GM21529 (cell line): ENCODE results near the gene FRMD4A.
"Not testable (repeated sequence)": the region's sequence is repeated elsewhere in the genome, so short reads cannot be mapped to it uniquely, and the experiment has no call there.

Experiments used
- ATAC-seq: cut with Tn5 transposase; IDR thresholded peaks from one replicate; pipeline ENCODE4 v1.9.1; 2021; ENCODE audit not compliant: unreplicated experiment

FRMD4A gene

GRCh38 chr10:13771992-13772391 is 558.7 kb downstream of the FRMD4A start:
- ATAC-seq: no peak

- ATAC-seq: no peak
Observed at GRCh38 chr10:13770760-13771493, 559.8 kb downstream of the FRMD4A start.

GRCh38 chr10:13769946-13770345 is 560.8 kb downstream of the FRMD4A start:
- peak; percentile 73 for ATAC-seq

GRCh38 chr10:13767676-13768178 is 563.0 kb downstream of the FRMD4A start:
- no peak for ATAC-seq

- ATAC-seq: not testable (repeated sequence)
Observed at GRCh38 chr10:13767148-13767547, 563.6 kb downstream of the FRMD4A start.

GRCh38 chr10:13765641-13766341 is 564.9 kb downstream of the FRMD4A start:
- ATAC-seq: no peak

- ATAC-seq: no peak
Observed at GRCh38 chr10:13761490-13762091, 569.1 kb downstream of the FRMD4A start.

GRCh38 chr10:13759168-13759567 is 571.6 kb downstream of the FRMD4A start:
- ATAC-seq: no peak

GRCh38 chr10:13758756-13759155 is 572.0 kb downstream of the FRMD4A start:
- no peak for ATAC-seq

GRCh38 chr10:13758312-13758711 is 572.4 kb downstream of the FRMD4A start:
- ATAC-seq: no peak

- no peak for ATAC-seq
Observed at GRCh38 chr10:13754277-13754676, 576.4 kb downstream of the FRMD4A start.

GRCh38 chr10:13751191-13751764 is 579.4 kb downstream of the FRMD4A start:
- ATAC-seq: peak; percentile 48

- ATAC-seq: peak; percentile 23
Observed at GRCh38 chr10:13750299-13751190, 580.2 kb downstream of the FRMD4A start.

GRCh38 chr10:13745271-13745670 is 585.5 kb downstream of the FRMD4A start:
- ATAC-seq: no peak

GRCh38 chr10:13743963-13744362 is 586.8 kb downstream of the FRMD4A start:
- ATAC-seq: no peak

GRCh38 chr10:13743101-13743693 is 587.5 kb downstream of the FRMD4A start:
- ATAC-seq: peak; percentile 58

- no peak for ATAC-seq
Observed at GRCh38 chr10:13741438-13741837, 589.3 kb downstream of the FRMD4A start.

- no peak for ATAC-seq
Observed at GRCh38 chr10:13740461-13740860, 590.3 kb downstream of the FRMD4A start.

- ATAC-seq: no peak
Observed at GRCh38 chr10:13739183-13739582, 591.5 kb downstream of the FRMD4A start.

GRCh38 chr10:13736506-13736905 is 594.2 kb downstream of the FRMD4A start:
- ATAC-seq: no peak
